SH-SY5Y (cell line): ENCODE measurements around the gene MAP3K12.

ENCODE experiments used
- GATA2 ChIP-seq: IDR thresholded peaks from 2 replicates; pipeline ENCODE4 v1.6.1; 2011; ENCODE audit warnings: mild to moderate bottlenecking, low read depth, low read length
- GATA3 ChIP-seq: IDR thresholded peaks from 2 replicates; pipeline ENCODE4 v1.6.1; 2011; ENCODE audit warnings: low read depth, mild to moderate bottlenecking, low read length, moderate library complexity

DNA sequence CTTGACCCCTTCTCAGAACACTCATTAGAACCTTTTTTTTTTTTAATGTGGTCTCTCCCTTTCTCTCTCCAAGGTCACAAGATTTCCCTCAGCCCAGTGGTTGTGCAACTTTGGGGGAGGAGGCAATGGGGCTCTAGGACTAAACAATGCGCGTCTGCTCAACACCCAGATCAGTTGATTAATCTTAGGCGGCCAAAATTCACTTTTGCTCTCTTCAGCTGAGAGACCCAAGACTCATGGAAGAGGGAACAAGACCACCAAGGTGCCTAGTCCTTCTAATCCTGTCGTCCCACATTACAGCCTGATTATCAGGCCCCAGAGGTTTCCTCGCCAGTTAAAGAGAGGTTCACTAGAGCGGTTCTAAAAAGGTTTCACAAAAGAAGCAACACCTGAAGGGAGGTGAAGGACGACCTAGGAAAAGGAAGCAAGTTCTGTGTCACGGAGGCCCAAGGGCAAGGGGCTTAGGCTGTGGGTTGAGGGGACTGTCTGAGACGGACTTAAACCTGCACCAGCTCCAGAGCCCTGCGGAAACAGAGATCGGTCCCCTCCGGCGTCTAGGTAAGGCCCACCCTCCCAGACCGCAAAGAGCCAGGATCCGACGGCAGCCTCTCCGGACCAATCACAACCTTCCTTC lies 1.0 kb upstream of the MAP3K12 start:
- TF ChIP-seq GATA3 = no peak
- no peak; the same call in 1 of the 2 replicates for TF ChIP-seq GATA2
